Transverse colon (tissue), 4 donors: ENCODE results near the gene HYI. TPM values are rescaled to one million over a fixed set of nuclear protein-coding genes. Genes with fewer than 3 reads are reported as not detected.

ENCODE experiments used
- DNase-seq: peaks from one replicate; pipeline ENCODE4 v3.0.0-alpha.2; 2019
- H3K27ac ChIP-seq, 4 donors: fragments of 200-600 bp; sonication (generic); 2 replicates each; pipeline ENCODE4 v1.5.1; 2016 to 2018; ENCODE audit warnings: inconsistent platforms in 4 of 4
- H3K27me3 ChIP-seq: fragments of 200-600 bp; sonication (generic); 2 replicates; pipeline ENCODE4 v1.5.1; 2017; ENCODE audit warnings: inconsistent platforms
- H3K36me3 ChIP-seq, 4 donors: fragments of 200-600 bp; sonication (generic); 2 replicates each; pipeline ENCODE4 v1.5.1; 2017 to 2019; ENCODE audit warnings: inconsistent platforms in 4 of 4
- H3K4me1 ChIP-seq, 4 donors: fragments of 200-600 bp; sonication (generic); 2 replicates each; pipeline ENCODE4 v1.5.1; 2017 to 2020; ENCODE audit warnings: inconsistent platforms in 4 of 4
- H3K4me3 ChIP-seq, 4 donors: fragments of 200-600 bp; sonication (generic); 1 replicate in 1 of 4; 2 replicates in 3 of 4; pipeline versions ENCODE4 v1.5.1 to v1.6.1; 2017 to 2019; ENCODE audit warnings: inconsistent platforms in 4 of 4
- H3K9me3 ChIP-seq, 2 donors: fragments of 200-600 bp; sonication (generic); 2 replicates each; pipeline ENCODE4 v1.5.1; 2017 to 2019; ENCODE audit warnings: inconsistent platforms in 2 of 2
- EP300 ChIP-seq: sonication (generic); formaldehyde crosslinking; IDR thresholded peaks from one replicate; pipeline ENCODE4 v1.6.1; 2017; ENCODE audit warnings: antibody characterized with exemption, low read depth
- POLR2A ChIP-seq: fragments of 450-650 bp; IDR thresholded peaks from one replicate; pipeline ENCODE4 v1.6.1; 2016; ENCODE audit warnings: antibody characterized with exemption, mild to moderate bottlenecking, moderate library complexity
- POLR2AphosphoS5 ChIP-seq, 3 donors: sonication (generic); formaldehyde crosslinking; IDR thresholded peaks; one replicate each; pipeline ENCODE4 v1.6.1; 2016; ENCODE audit warnings: antibody characterized with exemption in 3 of 3
- WGBS, 2 donors: methylation state at CpG; one replicate each; pipeline ENCODE4 v1.1.5; 2018; ENCODE audit warnings: low coverage in 1 of 2; 5-methylcytosine and 5-hydroxymethylcytosine counted together
- in situ Hi-C, 4 donors: fragments of 200-750 bp; cut with MboI; loops; one replicate each; pipeline versions ENCODE4 v1.15.0 to v1.15.1; 2017; ENCODE audit warnings: low sequenced_read_pairs in 3 of 4, low pct_ligation_motif_present in 1 of 4, low pct_unique_long_range_greater_than_20kb in 1 of 4
- intact Hi-C: fragments of 100-400 bp; cut with DNase I; formaldehyde crosslinking; loops from one replicate; pipeline ENCODE4 v1.15.1; 2023; ENCODE audit warnings: low total_unique reads
- total RNA-seq, 4 donors: library from RNA; depleted of rRNA; stranded (reverse); fragments of >200 nt; gene quantifications; one replicate each; pipeline ENCODE4 v1.1.0, GENCODE V29; 2016
- TF ChIP-seq, protein P1 (sequence below), 5 experiments: fragments of 200-600 bp in 3 of 5; fragments of 450-650 bp in 2 of 5; sonication (generic) in 3 of 5; IDR thresholded peaks; 1 replicate in 2 of 5; 2 replicates in 3 of 5; pipeline ENCODE4 v1.5.1; 2016 to 2017; ENCODE audit warnings: antibody characterized with exemption in 5 of 5, inconsistent platforms in 3 of 5, mild to moderate bottlenecking in 2 of 5, moderate library complexity in 1 of 5

HYI gene
- total RNA-seq, 4 donors from 2014 or later: 71.1 to 126 (median 119) TPM

DNA sequence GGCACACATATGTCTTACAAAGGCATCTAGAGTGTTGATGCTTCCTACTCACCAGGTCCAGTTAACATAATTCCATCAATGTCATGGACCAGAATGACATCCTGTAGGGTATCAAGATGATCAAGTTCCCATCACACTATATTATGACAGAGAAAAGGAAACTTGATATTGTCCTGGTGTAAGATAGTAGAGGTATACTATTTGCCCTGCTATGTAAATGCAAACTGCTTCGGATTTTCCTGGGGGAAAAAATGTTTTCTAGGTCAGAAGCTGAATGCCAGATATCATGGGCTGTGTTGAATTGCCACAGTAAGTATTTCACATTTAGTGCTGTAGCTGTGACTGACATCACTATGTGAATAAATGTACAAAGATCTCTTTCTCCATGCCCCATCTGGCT is 16.2 kb upstream of the HYI start:
- WGBS, 2 donors: 71 to 73% methylated on average over 1 of the region's 1 CpG
- TF ChIP-seq, protein P1, sequence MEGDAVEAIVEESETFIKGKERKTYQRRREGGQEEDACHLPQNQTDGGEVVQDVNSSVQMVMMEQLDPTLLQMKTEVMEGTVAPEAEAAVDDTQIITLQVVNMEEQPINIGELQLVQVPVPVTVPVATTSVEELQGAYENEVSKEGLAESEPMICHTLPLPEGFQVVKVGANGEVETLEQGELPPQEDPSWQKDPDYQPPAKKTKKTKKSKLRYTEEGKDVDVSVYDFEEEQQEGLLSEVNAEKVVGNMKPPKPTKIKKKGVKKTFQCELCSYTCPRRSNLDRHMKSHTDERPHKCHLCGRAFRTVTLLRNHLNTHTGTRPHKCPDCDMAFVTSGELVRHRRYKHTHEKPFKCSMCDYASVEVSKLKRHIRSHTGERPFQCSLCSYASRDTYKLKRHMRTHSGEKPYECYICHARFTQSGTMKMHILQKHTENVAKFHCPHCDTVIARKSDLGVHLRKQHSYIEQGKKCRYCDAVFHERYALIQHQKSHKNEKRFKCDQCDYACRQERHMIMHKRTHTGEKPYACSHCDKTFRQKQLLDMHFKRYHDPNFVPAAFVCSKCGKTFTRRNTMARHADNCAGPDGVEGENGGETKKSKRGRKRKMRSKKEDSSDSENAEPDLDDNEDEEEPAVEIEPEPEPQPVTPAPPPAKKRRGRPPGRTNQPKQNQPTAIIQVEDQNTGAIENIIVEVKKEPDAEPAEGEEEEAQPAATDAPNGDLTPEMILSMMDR (IDR thresholded peaks at IDR 0.05): no peak
- TF ChIP-seq POLR2AphosphoS5 (IDR thresholded peaks at IDR 0.05) (no peak), POLR2A (no peak), EP300 (no peak)
- H3K27me3 ChIP-seq: no peaks in the 10 kb centered on the region
- H3K27ac ChIP-seq: no peak overlapping the region
- in situ Hi-C loops (no loop called here), intact Hi-C loops (no loop called here)
- no peak for DNase-seq
- peaks cover 0 to 4% (median 0%) of the 10 kb centered on the region in 4 donors for H3K4me1 ChIP-seq
- no peak overlapping the region for H3K4me3 ChIP-seq
- H3K36me3 ChIP-seq: no peaks in the 10 kb centered on the region
- H3K9me3 ChIP-seq: no peaks in the 10 kb centered on the region

DNA sequence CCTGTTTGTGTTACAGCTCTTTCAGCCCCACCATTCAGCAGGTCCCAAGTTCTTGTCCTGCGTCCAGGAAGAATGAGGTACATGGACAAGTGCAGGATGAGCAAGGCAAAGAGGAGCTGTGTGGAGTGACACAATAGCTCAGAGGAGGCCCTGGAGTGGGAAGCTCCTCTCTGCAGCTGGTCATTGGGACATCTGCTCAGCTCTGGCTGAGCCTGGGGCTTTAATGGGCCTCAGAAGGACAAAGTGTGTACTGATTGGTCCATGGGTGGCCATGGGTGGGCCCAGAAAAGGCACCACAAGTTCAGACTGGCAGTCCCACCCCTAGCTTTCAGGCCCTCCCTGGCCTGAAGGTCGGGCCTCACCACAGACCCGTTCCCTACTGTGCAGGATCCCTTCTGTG is 14.7 kb upstream of the HYI start:
- 88% methylated on average over 3 of the region's 3 CpGs; no CpG with 5 or more reads in 1 of the 2 donors for WGBS, 2 donors
- in situ Hi-C loops (no loop called here), intact Hi-C loops (no loop called here)
- no peak for TF ChIP-seq POLR2AphosphoS5 (IDR thresholded peaks at IDR 0.05)
- TF ChIP-seq, protein P1 (IDR thresholded peaks at IDR 0.05): no peak
- no peak for TF ChIP-seq EP300
- TF ChIP-seq POLR2A: no peak
- no peaks in the 10 kb centered on the region for H3K9me3 ChIP-seq
- no peak for DNase-seq
- no peaks in the 10 kb centered on the region for H3K36me3 ChIP-seq
- H3K4me1 ChIP-seq: peaks cover 0 to 4% (median 0%) of the 10 kb centered on the region in 4 donors
- no peaks in the 10 kb centered on the region for H3K27me3 ChIP-seq
- H3K4me3 ChIP-seq: no peak overlapping the region
- no peak overlapping the region for H3K27ac ChIP-seq

DNA sequence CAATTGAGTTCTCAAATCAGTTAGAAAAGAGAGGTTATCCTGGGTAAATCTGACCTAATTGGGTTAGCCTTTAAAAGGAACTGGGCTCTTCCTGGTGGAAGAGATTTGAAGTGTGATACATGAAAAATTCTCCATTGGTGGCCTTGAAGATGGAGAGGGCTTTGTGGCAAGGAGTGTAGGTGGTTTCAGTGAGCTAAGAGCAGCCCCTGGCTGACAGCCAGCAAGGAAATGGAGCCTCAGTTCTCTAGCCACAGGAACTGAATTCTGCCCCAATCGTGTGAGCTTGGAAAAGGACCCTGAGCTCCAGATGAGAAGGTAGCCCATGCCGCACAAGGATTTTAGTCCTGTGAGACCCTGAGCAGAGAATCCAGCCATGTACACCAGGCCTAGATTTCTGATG is 12.7 kb upstream of the HYI start:
- intact Hi-C loops: no loop called here
- no peak for DNase-seq

DNA sequence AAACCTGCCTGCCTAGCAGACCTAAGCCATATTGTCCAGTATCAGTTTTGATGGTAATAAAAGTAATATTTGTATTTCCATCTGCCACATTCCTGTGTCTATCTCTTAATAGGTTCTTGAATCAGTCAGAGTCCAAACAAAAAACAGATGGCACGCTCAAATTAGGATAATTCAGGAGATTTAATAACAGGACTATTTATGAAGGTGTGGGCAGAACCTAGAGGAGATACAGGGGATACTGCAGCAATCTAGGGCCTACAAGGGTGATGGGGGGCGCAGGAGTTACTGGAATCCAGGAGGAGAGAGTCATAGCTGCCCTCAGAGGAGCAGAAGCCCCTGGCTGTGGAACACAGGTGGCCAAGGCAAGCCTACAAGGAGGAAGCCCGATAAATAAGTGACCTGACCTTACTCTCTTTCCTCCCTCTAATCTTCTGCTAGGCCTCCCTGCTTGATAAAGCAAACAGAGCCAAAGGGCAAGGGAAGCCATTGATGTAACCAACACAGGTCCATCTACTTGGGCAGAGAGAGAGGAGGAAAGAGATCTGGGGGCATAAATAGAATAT is 11.9 kb upstream of the HYI start:
- no peaks in the 10 kb centered on the region for H3K9me3 ChIP-seq
- TF ChIP-seq, protein P1 (IDR thresholded peaks at IDR 0.05): no peak
- TF ChIP-seq POLR2AphosphoS5 (IDR thresholded peaks at IDR 0.05) (no peak), EP300 (no peak), POLR2A (no peak)
- peaks cover 0 to 4% (median 0%) of the 10 kb centered on the region in 4 donors for H3K4me1 ChIP-seq
- no peak overlapping the region for H3K27ac ChIP-seq
- H3K27me3 ChIP-seq: no peaks in the 10 kb centered on the region
- DNase-seq: no peak
- no peaks in the 10 kb centered on the region for H3K36me3 ChIP-seq
- no peak overlapping the region for H3K4me3 ChIP-seq
- WGBS, 2 donors: 72 to 80% methylated on average over 1 to 3 of the region's 3 CpGs
- intact Hi-C loops: no loop called here
- in situ Hi-C loops: no loop called here

More for the DNA sequence above, 12.7 kb upstream of the HYI start:
- TF ChIP-seq POLR2A: no peak
- TF ChIP-seq EP300: no peak
- TF ChIP-seq POLR2AphosphoS5 (IDR thresholded peaks at IDR 0.05): no peak
- TF ChIP-seq, protein P1 (IDR thresholded peaks at IDR 0.05): no peak
- 79% methylated on average over 2 of the region's 2 CpGs; no CpG with 5 or more reads in 1 of the 2 donors for WGBS, 2 donors
- Histone ChIP-seq H3K36me3 (no peaks in the 10 kb centered on the region), H3K27ac (no peak overlapping the region), H3K4me3 (no peak overlapping the region), H3K27me3 (no peaks in the 10 kb centered on the region), H3K9me3 (no peaks in the 10 kb centered on the region), H3K4me1 (peaks cover 0 to 4% (median 0%) of the 10 kb centered on the region in 4 donors)
- in situ Hi-C loops: no loop called here
